AG10803 (cell line): ENCODE measurements around the gene ZNF407.

Experiments
- DNase-seq: peaks from one replicate; pipeline ENCODE4 v3.0.0; 2010; ENCODE audit warnings: low read depth
- H3K4me3 ChIP-seq: 2 replicates; pipeline ENCODE4 v1.5.1; 2011; ENCODE audit warnings: mild to moderate bottlenecking, low read length, control low read depth
- TF ChIP-seq, protein P1 (sequence below): conservative IDR thresholded peaks from 2 replicates; pipeline ENCODE4 v1.5.1; 2011; ENCODE audit warnings: mild to moderate bottlenecking, low read length, control low read depth, inconsistent platforms

Gene ZNF407

DNA sequence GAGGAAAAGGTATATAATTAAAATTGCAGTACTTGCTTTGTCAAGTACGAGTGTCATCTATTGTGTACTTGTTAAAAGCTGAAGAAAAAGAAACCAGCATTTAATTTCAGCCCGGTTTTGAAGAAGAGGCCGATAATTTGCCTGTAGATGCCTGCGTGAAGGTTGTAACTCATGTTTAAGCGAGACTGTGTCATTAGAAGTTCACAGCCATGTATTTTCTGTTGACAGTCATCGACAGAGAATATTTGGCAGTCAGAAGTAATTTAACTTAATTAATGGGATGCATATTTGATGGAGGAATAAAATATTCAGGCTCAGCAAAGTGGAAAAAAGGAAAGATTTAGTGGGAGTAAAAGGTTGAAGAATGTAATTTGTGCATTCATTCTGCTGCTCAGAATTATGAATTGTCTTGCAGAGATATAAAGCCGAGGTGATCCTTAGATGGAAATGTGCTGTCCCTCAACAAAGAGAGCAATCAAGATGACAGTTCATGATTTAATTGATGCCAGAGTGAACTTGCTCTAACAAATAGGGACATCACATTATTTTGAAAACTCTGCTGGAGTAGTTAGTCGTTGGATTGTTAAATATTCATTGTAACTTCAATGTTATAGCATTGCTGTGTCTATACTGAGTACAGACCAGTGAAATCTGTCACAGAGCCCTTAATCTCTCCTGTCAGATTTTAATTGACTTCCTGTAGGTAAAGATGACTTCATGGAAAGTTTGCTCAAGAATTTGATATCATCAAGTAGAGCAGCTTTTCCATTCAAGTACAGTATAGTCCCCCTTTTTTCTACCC, 53.9 kb downstream of the ZNF407 start:
- TF ChIP-seq, protein P1, sequence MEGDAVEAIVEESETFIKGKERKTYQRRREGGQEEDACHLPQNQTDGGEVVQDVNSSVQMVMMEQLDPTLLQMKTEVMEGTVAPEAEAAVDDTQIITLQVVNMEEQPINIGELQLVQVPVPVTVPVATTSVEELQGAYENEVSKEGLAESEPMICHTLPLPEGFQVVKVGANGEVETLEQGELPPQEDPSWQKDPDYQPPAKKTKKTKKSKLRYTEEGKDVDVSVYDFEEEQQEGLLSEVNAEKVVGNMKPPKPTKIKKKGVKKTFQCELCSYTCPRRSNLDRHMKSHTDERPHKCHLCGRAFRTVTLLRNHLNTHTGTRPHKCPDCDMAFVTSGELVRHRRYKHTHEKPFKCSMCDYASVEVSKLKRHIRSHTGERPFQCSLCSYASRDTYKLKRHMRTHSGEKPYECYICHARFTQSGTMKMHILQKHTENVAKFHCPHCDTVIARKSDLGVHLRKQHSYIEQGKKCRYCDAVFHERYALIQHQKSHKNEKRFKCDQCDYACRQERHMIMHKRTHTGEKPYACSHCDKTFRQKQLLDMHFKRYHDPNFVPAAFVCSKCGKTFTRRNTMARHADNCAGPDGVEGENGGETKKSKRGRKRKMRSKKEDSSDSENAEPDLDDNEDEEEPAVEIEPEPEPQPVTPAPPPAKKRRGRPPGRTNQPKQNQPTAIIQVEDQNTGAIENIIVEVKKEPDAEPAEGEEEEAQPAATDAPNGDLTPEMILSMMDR: no peak
- no peak overlapping the region for H3K4me3 ChIP-seq
- no peak for DNase-seq

DNA sequence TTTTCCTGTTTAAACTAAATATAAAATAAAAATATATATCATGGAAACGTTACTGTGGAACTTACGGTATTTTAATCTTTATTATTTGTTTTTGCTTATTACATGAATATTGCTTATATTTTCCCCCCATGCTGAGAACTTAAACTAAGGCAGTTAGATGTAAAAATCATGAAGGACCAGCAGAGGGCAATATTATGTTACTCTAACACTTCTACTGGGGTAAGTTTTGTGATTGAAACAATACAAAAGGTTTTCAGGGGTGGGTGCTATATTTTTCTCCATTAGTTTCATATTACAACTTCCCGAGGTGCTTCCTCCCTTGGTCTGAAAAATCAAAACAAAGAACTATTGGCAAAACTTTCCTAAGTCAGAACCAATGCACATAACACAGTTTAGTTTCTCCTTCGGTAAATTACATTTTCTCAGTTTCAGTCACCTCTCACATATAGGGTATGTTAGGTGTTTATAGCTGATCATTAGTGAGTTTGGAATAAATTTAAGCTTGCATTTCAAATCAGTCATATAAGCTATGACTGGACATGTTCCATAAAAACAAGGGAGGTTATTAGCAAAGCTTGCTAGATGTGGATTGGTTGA, 54.8 kb downstream of the ZNF407 start:
- no peak overlapping the region for H3K4me3 ChIP-seq
- DNase-seq: peak; percentile 49
- TF ChIP-seq, protein P1: peak; percentile 72

DNA sequence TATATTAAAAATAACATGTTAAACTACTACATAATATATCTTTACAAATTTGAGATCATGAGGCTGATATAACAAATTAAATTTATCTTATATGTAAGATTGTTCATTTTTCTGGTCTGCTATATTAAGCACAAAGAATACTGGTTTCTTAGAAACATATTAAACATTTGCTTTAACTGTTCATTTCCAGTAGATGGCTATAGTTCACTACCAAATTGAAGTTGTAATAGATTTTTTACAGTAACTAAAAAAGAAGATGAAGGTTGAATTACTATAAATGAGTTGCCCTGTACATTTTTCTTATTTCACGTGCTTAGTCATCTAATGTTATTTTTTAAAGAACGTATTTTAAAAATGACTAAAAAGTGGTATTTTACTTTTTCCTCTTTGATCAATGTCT, 57.0 kb downstream of the ZNF407 start:
- TF ChIP-seq, protein P1: peak; percentile 62
- peak; percentile 44 for DNase-seq
- H3K4me3 ChIP-seq: no peak overlapping the region

- no peak overlapping the region for H3K4me3 ChIP-seq
- TF ChIP-seq, protein P1: no peak
- no peak for DNase-seq
Measured at GRCh38 chr18:74661008-74661407, 63.3 kb downstream of the ZNF407 start.

DNA sequence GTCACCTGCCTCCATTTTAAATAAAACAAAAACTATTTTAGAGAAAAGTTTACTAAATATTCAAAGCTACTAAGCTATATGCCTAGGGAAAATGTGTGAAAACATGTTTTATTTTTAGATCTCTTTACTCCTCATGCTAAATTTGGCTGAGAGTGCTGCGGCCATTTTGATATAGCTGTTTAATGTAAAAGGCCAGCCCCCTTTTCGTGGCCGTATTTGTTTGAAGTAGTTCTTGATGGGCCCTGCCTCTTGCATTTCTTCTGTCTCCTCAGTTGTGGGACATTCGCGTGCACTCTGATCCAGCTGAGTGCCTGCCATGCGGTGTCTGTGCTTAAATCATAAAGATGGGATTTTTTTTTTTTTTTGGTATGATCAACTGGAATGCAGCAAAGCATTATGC, 64.0 kb downstream of the ZNF407 start:
- H3K4me3 ChIP-seq: no peak overlapping the region
- DNase-seq: no peak
- TF ChIP-seq, protein P1: no peak

DNA sequence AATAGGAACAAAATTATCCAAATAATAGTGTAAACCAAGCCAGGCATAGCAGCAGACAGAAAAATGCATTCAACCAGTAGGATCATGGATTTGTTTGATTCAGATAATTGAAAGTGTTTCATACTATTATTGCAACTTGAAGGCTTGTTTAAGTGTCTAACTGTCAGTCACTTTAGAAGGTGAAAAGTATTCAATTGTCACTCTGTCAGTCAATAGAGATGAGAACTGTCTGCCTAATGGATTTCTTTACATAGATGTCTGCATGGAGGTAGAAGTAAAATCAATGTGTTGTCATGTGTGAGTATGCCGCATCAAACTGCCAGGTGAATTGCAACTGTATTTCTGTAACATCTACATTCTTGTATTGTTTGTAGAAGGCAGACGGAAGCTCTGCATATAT, 65.0 kb downstream of the ZNF407 start:
- no peak for DNase-seq
- TF ChIP-seq, protein P1: no peak
- H3K4me3 ChIP-seq: no peak overlapping the region

- TF ChIP-seq, protein P1: no peak
- no peak overlapping the region for H3K4me3 ChIP-seq
- DNase-seq: no peak
Measured at GRCh38 chr18:74665346-74665745, 67.7 kb downstream of the ZNF407 start.
